Keratinocyte (primary cell): ENCODE results near the gene CCDC148. TPM values are rescaled to one million over a fixed set of nuclear protein-coding genes. Genes with fewer than 3 reads are reported as not detected.

Experiments
- DNase-seq: peaks from one replicate; pipeline ENCODE4 v3.0.0-alpha.2; 2011; ENCODE audit warnings: low read depth, missing footprints, low spot score
- FAIRE-seq: peaks from 2 replicates; lab custom pipeline; 2011; peaks lifted over from hg19 to GRCh38; lab: Jason Lieb, UNC
- H2AFZ ChIP-seq: 2 replicates; pipeline ENCODE4 v1.6.0; 2012; ENCODE audit warnings: low read length, control low read depth, inconsistent platforms; ENCODE audit not compliant: control insufficient read depth
- H3K27ac ChIP-seq: 2 replicates; pipeline ENCODE4 v1.5.1; 2011; ENCODE audit warnings: low read length; ENCODE audit not compliant: control insufficient read depth, insufficient read depth
- H3K27me3 ChIP-seq: 3 replicates; pipeline ENCODE4 v1.6.0; 2011; ENCODE audit warnings: low read length; ENCODE audit not compliant: control insufficient read depth, insufficient read depth; ENCODE audit errors: extremely low read depth
- H3K36me3 ChIP-seq, 2 experiments: 2 replicates in 1 of 2; 3 replicates in 1 of 2; pipeline ENCODE4 v1.5.1; 2011; ENCODE audit warnings: low read length in 2 of 2, mild to moderate bottlenecking in 1 of 2; ENCODE audit not compliant: control insufficient read depth in 2 of 2, insufficient read depth in 2 of 2; ENCODE audit errors: extremely low read depth in 1 of 2
- H3K4me1 ChIP-seq: 3 replicates; pipeline ENCODE4 v1.5.1; 2011; ENCODE audit warnings: low read length; ENCODE audit not compliant: control insufficient read depth, insufficient read depth; ENCODE audit errors: extremely low read depth
- H3K4me2 ChIP-seq: 3 replicates; pipeline ENCODE4 v1.6.0; 2011; ENCODE audit warnings: low read depth, low read length; ENCODE audit not compliant: control insufficient read depth, insufficient read depth; ENCODE audit errors: extremely low read depth
- H3K4me3 ChIP-seq, 3 experiments: fragments of 200-600 bp in 1 of 3; sonication (generic) in 1 of 3; 2 replicates in 2 of 3; 3 replicates in 1 of 3; pipeline ENCODE4 v1.5.1; 2011 to 2016; ENCODE audit warnings: low read length in 3 of 3, mild to moderate bottlenecking in 3 of 3, control low read depth in 2 of 3, inconsistent platforms in 1 of 3, low read depth in 1 of 3, mixed read lengths in 1 of 3, mixed run types in 1 of 3, moderate library complexity in 1 of 3; ENCODE audit not compliant: control insufficient read depth in 2 of 3, insufficient read depth in 2 of 3; ENCODE audit errors: extremely low read depth in 1 of 3
- H3K79me2 ChIP-seq: 2 replicates; pipeline ENCODE4 v1.6.0; 2012; ENCODE audit warnings: low read length; ENCODE audit not compliant: control insufficient read depth, insufficient read depth
- H3K9ac ChIP-seq: 3 replicates; pipeline ENCODE4 v1.6.0; 2011; ENCODE audit warnings: low read length; ENCODE audit not compliant: control insufficient read depth, insufficient read depth; ENCODE audit errors: extremely low read depth
- H3K9me1 ChIP-seq: 3 replicates; pipeline ENCODE4 v1.6.0; 2011; ENCODE audit warnings: low read length; ENCODE audit not compliant: control insufficient read depth, insufficient read depth; ENCODE audit errors: extremely low read depth
- H3K9me3 ChIP-seq: 2 replicates; pipeline ENCODE4 v1.5.1; 2012; ENCODE audit warnings: low read depth, low read length; ENCODE audit not compliant: control insufficient read depth
- H4K20me1 ChIP-seq: 3 replicates; pipeline ENCODE4 v1.6.0; 2011; ENCODE audit warnings: low read length; ENCODE audit not compliant: control insufficient read depth, insufficient read depth; ENCODE audit errors: extremely low read depth
- CTCF ChIP-seq, 3 experiments: IDR thresholded peaks in 1 of 3; conservative IDR thresholded peaks in 1 of 3; optimal IDR thresholded peaks in 1 of 3; 2 replicates in 2 of 3; 3 replicates in 1 of 3; pipeline versions ENCODE3 to v1.5.1; 2011; ENCODE audit warnings: low read length in 3 of 3, mild to moderate bottlenecking in 3 of 3, moderate library complexity in 2 of 3, control low read depth in 1 of 3, inconsistent platforms in 1 of 3; ENCODE audit not compliant: insufficient read depth in 2 of 3; ENCODE audit errors: extremely low read depth in 1 of 3
- EZH2 ChIP-seq: IDR thresholded peaks from one replicate; pipeline ENCODE4 v1.6.1; 2012; ENCODE audit warnings: inconsistent platforms, mild to moderate bottlenecking, low read length, moderate library complexity
- dilution Hi-C: fragments of 300-500 bp; cut with MboI; formaldehyde crosslinking; loops from one replicate; pipeline ENCODE4 v1.7.0; 2020; ENCODE audit warnings: low sequenced_read_pairs; ENCODE audit not compliant: extremely low pct_ligation_motif_present
- polyA plus RNA-seq, 5 experiments: library from polyadenylated mRNA; depleted of rRNA in 3 of 5; stranded (reverse) in 3 of 5; stranded (forward) in 1 of 5; unstranded in 1 of 5; fragments of >200 nt; gene quantifications; 1 replicate in 1 of 5; 2 replicates in 3 of 5; 3 replicates in 1 of 5; pipeline versions ENCODE4 v1.2.1 to v1.2.3, GENCODE V29; 2011 to 2012; ENCODE audit warnings: missing spikeins in 2 of 5, low read depth in 1 of 5, low replicate concordance in 1 of 5

CCDC148 gene
- polyA plus RNA-seq, 1 donor (not counting 4 experiments of a cell fraction or from before 2014, with no cell fraction given): 0.39 TPM

- peaks cover 59% of the 10 kb centered on the region for H3K79me2 ChIP-seq
- no peak overlapping the region for H3K4me3 ChIP-seq
These were observed 40.4 kb upstream of the CCDC148 start for GRCh38 chr2:158496986-158497385.

GRCh38 chr2:158495175-158495574, 38.6 kb upstream of the CCDC148 start:
- Histone ChIP-seq H3K27ac (no peak overlapping the region), H3K79me2 (peaks cover 65% of the 10 kb centered on the region), H3K9me1 (no peaks in the 10 kb centered on the region), H3K27me3 (no peaks in the 10 kb centered on the region), H3K36me3 (no peaks in the 10 kb centered on the region), H3K4me3 (no peak overlapping the region), H3K4me1 (peaks cover 18% of the 10 kb centered on the region), H3K9me3 (no peaks in the 10 kb centered on the region), H3K9ac (no peak overlapping the region), H2AFZ (no peak overlapping the region), H3K4me2 (no peak overlapping the region), H4K20me1 (no peaks in the 10 kb centered on the region)
- TF ChIP-seq EZH2 (no peak), CTCF (optimal IDR thresholded peaks at IDR 0.05 in 1 of 3, IDR thresholded peaks at IDR 0.05 in 1 of 3, conservative IDR thresholded peaks at IDR 0.05 in 1 of 3; ENCODE audit: extremely low read depth in 1 of 3, insufficient read depth in 2 of 3, low read length in 3 of 3) (no peak)
- DNase-seq (no peak), FAIRE-seq (no peak)
- dilution Hi-C loops: no loop called here

More at GRCh38 chr2:158496986-158497385, 40.4 kb upstream of the CCDC148 start:
- H3K4me1 ChIP-seq: peaks cover 23% of the 10 kb centered on the region
- no peak overlapping the region for H3K9ac ChIP-seq
- H3K9me3 ChIP-seq: no peaks in the 10 kb centered on the region
- H4K20me1 ChIP-seq: no peaks in the 10 kb centered on the region
- H3K9me1 ChIP-seq: no peaks in the 10 kb centered on the region
- no peak for TF ChIP-seq EZH2
- TF ChIP-seq CTCF (optimal IDR thresholded peaks at IDR 0.05 in 1 of 3, IDR thresholded peaks at IDR 0.05 in 1 of 3, conservative IDR thresholded peaks at IDR 0.05 in 1 of 3; ENCODE audit: extremely low read depth in 1 of 3, insufficient read depth in 2 of 3, low read length in 3 of 3): no peak
- peaks cover 0 to 4% of the 10 kb centered on the region in 2 experiments for H3K36me3 ChIP-seq
- H3K27ac ChIP-seq: peak overlapping the region; percentile 43
- no peak overlapping the region for H2AFZ ChIP-seq
- FAIRE-seq (no peak), DNase-seq (no peak)
- no peaks in the 10 kb centered on the region for H3K27me3 ChIP-seq
- H3K4me2 ChIP-seq: peak overlapping the region; percentile 22
- dilution Hi-C loops: no loop called here
